Left renal pelvis (tissue), 4 donors: ENCODE measurements around the gene CDH22. TPM values are rescaled to one million over a fixed set of nuclear protein-coding genes. Genes with fewer than 3 reads are reported as not detected.

Experiments
- DNase-seq, 4 donors: peaks; one replicate each; pipeline ENCODE4 v3.0.0-alpha.2; 2013; ENCODE audit warnings: low read depth in 4 of 4, low spot score in 3 of 4
- polyA plus RNA-seq, 4 donors: library from polyadenylated mRNA; unstranded; fragments of 120-200 nt; gene quantifications; one replicate each; pipeline ENCODE4 v1.2.1, GENCODE V29; 2013; ENCODE audit not compliant: insufficient read length in 4 of 4

CDH22 gene
- polyA plus RNA-seq, 4 donors = 0.09 to 0.70 TPM; not detected in 2

GRCh38 chr20:46178891-46179290 lies 129.4 kb downstream of the CDH22 start:
- no peak for DNase-seq

GRCh38 chr20:46177768-46178167 lies 130.5 kb downstream of the CDH22 start:
- DNase-seq = no peak

GRCh38 chr20:46176739-46177378 lies 131.4 kb downstream of the CDH22 start:
- DNase-seq = no peak

GRCh38 chr20:46175127-46175494 lies 133.2 kb downstream of the CDH22 start:
- no peak for DNase-seq

- DNase-seq = peak in 2 of 4 donors; percentile 39 to 41
These were observed 133.7 kb downstream of the CDH22 start for GRCh38 chr20:46174469-46175126.

- no peak for DNase-seq
These were observed 134.4 kb downstream of the CDH22 start for GRCh38 chr20:46173652-46174468.

- no peak for DNase-seq
These were observed 135.2 kb downstream of the CDH22 start for GRCh38 chr20:46172961-46173536.

- DNase-seq = no peak
These were observed 135.8 kb downstream of the CDH22 start for GRCh38 chr20:46172455-46172854.

- no peak for DNase-seq
These were observed 136.4 kb downstream of the CDH22 start for GRCh38 chr20:46171909-46172308.

GRCh38 chr20:46171476-46171875 lies 136.8 kb downstream of the CDH22 start:
- DNase-seq = no peak

- no peak for DNase-seq
These were observed 138.8 kb downstream of the CDH22 start for GRCh38 chr20:46169245-46170171.

- no peak for DNase-seq
These were observed 139.9 kb downstream of the CDH22 start for GRCh38 chr20:46168438-46168837.

- no peak for DNase-seq
These were observed 141.2 kb downstream of the CDH22 start for GRCh38 chr20:46167080-46167479.

- DNase-seq = no peak
These were observed 144.0 kb downstream of the CDH22 start for GRCh38 chr20:46164254-46164653.

GRCh38 chr20:46161921-46162320 lies 146.4 kb downstream of the CDH22 start:
- no peak for DNase-seq

GRCh38 chr20:46160661-46161060 lies 147.6 kb downstream of the CDH22 start:
- DNase-seq = no peak

- DNase-seq = no peak
These were observed 149.0 kb downstream of the CDH22 start for GRCh38 chr20:46159101-46159897.

GRCh38 chr20:46158476-46158987 lies 149.8 kb downstream of the CDH22 start:
- no peak for DNase-seq

- DNase-seq = no peak
These were observed 150.7 kb downstream of the CDH22 start for GRCh38 chr20:46157625-46158024.
